GM12878 (cell line): Measurements from ENCODE around the gene PROB1. TPM values are rescaled to one million over a fixed set of nuclear protein-coding genes. Genes with fewer than 3 reads are reported as not detected.

Source experiments
- ASH2L ChIP-seq: fragments of 300-600, 200-600 bp; sonication (generic); IDR thresholded peaks from 2 replicates; pipeline ENCODE4 v1.6.1; 2017; ENCODE audit warnings: low read depth, mild to moderate bottlenecking, borderline replicate concordance
- ATF7 ChIP-seq: fragments of 450-650 bp; IDR thresholded peaks from 2 replicates; pipeline ENCODE4 v1.6.1; 2016; ENCODE audit warnings: low read depth, mild to moderate bottlenecking
- BRCA1 ChIP-seq: IDR thresholded peaks from 2 replicates; pipeline ENCODE4 v1.6.1; 2011; ENCODE audit warnings: low read depth, low read length, improper control_type of control experiment
- CBX3 ChIP-seq: fragments of 200-600 bp; sonication (generic); IDR thresholded peaks from 2 replicates; pipeline ENCODE4 v1.6.1; 2016; ENCODE audit warnings: low read depth, borderline replicate concordance
- CHD2 ChIP-seq: IDR thresholded peaks from 2 replicates; pipeline ENCODE4 v1.6.1; 2011; ENCODE audit warnings: low read depth, low read length, improper control_type of control experiment, borderline replicate concordance
- CREM ChIP-seq: IDR thresholded peaks from 2 replicates; pipeline ENCODE4 v1.6.1; 2014; ENCODE audit warnings: antibody characterized with exemption, low read depth
- GABPA ChIP-seq: IDR thresholded peaks from 2 replicates; pipeline ENCODE4 v1.6.1; 2014; ENCODE audit warnings: antibody characterized with exemption, low read depth, mild to moderate bottlenecking, inconsistent platforms
- HSF1 ChIP-seq: fragments of 150-350 bp; IDR thresholded peaks from 2 replicates; pipeline ENCODE4 v1.6.1; 2014; ENCODE audit warnings: mild to moderate bottlenecking, low read depth, low read length
- LARP7 ChIP-seq: fragments of 450-650 bp; IDR thresholded peaks from 2 replicates; pipeline ENCODE4 v1.6.1; 2017; ENCODE audit warnings: mild to moderate bottlenecking
- MTA2 ChIP-seq: fragments of 450-650 bp; IDR thresholded peaks from 2 replicates; pipeline ENCODE4 v1.6.1; 2016; ENCODE audit warnings: low read depth, mild to moderate bottlenecking, moderate library complexity
- PAX5 ChIP-seq: IDR thresholded peaks from 2 replicates; pipeline ENCODE4 v1.6.1; 2011; ENCODE audit warnings: low read depth, low read length, borderline replicate concordance
- POLR2AphosphoS5 ChIP-seq: IDR thresholded peaks from 2 replicates; pipeline ENCODE4 v1.6.1; 2011; ENCODE audit warnings: mild to moderate bottlenecking, low read length, inconsistent platforms
- SP1 ChIP-seq: IDR thresholded peaks from one replicate; pipeline ENCODE4 v1.6.1; 2011; ENCODE audit warnings: low read depth, low read length
- SPI1 ChIP-seq: IDR thresholded peaks from 2 replicates; pipeline ENCODE4 v1.6.1; 2011; ENCODE audit warnings: low read depth, mild to moderate bottlenecking, low read length, moderate library complexity, borderline replicate concordance; ENCODE audit not compliant: insufficient read depth
- TCF7 ChIP-seq: IDR thresholded peaks from 2 replicates; pipeline ENCODE4 v1.6.1; 2014; ENCODE audit warnings: antibody characterized with exemption, borderline replicate concordance
- USF2 ChIP-seq: IDR thresholded peaks from 2 replicates; pipeline ENCODE4 v1.6.1; 2011; ENCODE audit warnings: low read depth, low read length, improper control_type of control experiment, borderline replicate concordance
- YY1 ChIP-seq: IDR thresholded peaks from 2 replicates; pipeline ENCODE4 v1.6.1; 2011; ENCODE audit warnings: low read depth, mild to moderate bottlenecking, low read length
- ZSCAN29 ChIP-seq: fragments of 450-650 bp; IDR thresholded peaks from 2 replicates; pipeline ENCODE4 v1.6.1; 2017; ENCODE audit warnings: mild to moderate bottlenecking, moderate library complexity
- polyA plus RNA-seq, 11 experiments: library from polyadenylated mRNA; depleted of rRNA in 4 of 11; unstranded in 6 of 11; stranded (reverse) in 5 of 11; fragments of >200 nt; fragmentation: Nextera tagmentation in 4 of 11; fragmentation: Illumina TruSeq in 1 of 11; extraction: Ambion mirVana in 4 of 11; extraction: Trizol in 1 of 11; gene quantifications; 1 replicate in 1 of 11; 2 replicates in 10 of 11; pipeline versions ENCODE4 v1.2.1 to v1.2.3, GENCODE V29; 2011 to 2016; ENCODE audit warnings: inconsistent platforms in 2 of 11, missing spikeins in 2 of 11, low read depth in 1 of 11
- total RNA-seq, 4 experiments: library from RNA; depleted of rRNA in 3 of 4; stranded (reverse); fragments of >200 nt in 3 of 4; fragmentation: Illumina TruSeq in 1 of 4; extraction: Trizol in 1 of 4; gene quantifications; 2 replicates each; pipeline versions ENCODE4 v1.2.1 to v1.2.3, GENCODE V29; 2013 to 2021
- TF ChIP-seq, protein P1 (sequence below): fragments of 450-650 bp; IDR thresholded peaks from 2 replicates; pipeline ENCODE4 v1.6.1; 2017; ENCODE audit warnings: mild to moderate bottlenecking, moderate library complexity
- TF ChIP-seq, protein P2 (sequence below): fragments of 450-650 bp; formaldehyde crosslinking; IDR thresholded peaks from 2 replicates; pipeline ENCODE4 v1.4.0; 2022; ENCODE audit warnings: mild to moderate bottlenecking, moderate library complexity

The PROB1 gene
- total and polyA plus RNA-seq, 10 of the 15 experiments (the other 5 are each of a cell fraction or from before 2014, with no cell fraction given) = 0.14 to 8.1 (median 2.9) TPM

- TF ChIP-seq, protein P1, sequence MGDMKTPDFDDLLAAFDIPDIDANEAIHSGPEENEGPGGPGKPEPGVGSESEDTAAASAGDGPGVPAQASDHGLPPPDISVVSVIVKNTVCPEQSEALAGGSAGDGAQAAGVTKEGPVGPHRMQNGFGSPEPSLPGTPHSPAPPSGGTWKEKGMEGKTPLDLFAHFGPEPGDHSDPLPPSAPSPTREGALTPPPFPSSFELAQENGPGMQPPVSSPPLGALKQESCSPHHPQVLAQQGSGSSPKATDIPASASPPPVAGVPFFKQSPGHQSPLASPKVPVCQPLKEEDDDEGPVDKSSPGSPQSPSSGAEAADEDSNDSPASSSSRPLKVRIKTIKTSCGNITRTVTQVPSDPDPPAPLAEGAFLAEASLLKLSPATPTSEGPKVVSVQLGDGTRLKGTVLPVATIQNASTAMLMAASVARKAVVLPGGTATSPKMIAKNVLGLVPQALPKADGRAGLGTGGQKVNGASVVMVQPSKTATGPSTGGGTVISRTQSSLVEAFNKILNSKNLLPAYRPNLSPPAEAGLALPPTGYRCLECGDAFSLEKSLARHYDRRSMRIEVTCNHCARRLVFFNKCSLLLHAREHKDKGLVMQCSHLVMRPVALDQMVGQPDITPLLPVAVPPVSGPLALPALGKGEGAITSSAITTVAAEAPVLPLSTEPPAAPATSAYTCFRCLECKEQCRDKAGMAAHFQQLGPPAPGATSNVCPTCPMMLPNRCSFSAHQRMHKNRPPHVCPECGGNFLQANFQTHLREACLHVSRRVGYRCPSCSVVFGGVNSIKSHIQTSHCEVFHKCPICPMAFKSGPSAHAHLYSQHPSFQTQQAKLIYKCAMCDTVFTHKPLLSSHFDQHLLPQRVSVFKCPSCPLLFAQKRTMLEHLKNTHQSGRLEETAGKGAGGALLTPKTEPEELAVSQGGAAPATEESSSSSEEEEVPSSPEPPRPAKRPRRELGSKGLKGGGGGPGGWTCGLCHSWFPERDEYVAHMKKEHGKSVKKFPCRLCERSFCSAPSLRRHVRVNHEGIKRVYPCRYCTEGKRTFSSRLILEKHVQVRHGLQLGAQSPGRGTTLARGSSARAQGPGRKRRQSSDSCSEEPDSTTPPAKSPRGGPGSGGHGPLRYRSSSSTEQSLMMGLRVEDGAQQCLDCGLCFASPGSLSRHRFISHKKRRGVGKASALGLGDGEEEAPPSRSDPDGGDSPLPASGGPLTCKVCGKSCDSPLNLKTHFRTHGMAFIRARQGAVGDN = no peak
- TF ChIP-seq ASH2L (no peak), SPI1 (no peak), MTA2 (no peak), GABPA (no peak), BRCA1 (no peak), CBX3 (no peak), USF2 (no peak), TCF7 (no peak), PAX5 (no peak), SP1 (no peak), POLR2AphosphoS5 (no peak), YY1 (no peak), CHD2 (no peak), ATF7 (no peak), CREM (no peak), HSF1 (no peak), LARP7 (no peak), ZSCAN29 (no peak)
- TF ChIP-seq, protein P2, sequence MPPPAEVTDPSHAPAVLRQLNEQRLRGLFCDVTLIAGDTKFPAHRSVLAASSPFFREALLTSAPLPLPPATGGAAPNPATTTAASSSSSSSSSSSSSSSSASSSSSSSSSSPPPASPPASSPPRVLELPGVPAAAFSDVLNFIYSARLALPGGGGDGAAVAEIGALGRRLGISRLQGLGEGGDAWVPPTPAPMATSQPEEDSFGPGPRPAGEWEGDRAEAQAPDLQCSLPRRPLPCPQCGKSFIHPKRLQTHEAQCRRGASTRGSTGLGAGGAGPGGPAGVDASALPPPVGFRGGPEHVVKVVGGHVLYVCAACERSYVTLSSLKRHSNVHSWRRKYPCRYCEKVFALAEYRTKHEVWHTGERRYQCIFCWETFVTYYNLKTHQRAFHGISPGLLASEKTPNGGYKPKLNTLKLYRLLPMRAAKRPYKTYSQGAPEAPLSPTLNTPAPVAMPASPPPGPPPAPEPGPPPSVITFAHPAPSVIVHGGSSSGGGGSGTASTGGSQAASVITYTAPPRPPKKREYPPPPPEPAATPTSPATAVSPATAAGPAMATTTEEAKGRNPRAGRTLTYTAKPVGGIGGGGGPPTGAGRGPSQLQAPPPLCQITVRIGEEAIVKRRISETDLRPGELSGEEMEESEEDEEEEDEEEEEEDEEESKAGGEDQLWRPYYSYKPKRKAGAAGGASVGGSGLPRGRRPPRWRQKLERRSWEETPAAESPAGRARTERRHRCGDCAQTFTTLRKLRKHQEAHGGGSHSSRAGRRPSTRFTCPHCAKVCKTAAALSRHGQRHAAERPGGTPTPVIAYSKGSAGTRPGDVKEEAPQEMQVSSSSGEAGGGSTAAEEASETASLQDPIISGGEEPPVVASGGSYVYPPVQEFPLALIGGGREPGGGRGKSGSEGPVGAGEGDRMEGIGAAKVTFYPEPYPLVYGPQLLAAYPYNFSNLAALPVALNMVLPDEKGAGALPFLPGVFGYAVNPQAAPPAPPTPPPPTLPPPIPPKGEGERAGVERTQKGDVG (CRISPR knock-in tag) = no peak
Observed at GRCh38 chr5:139395844-139396640, 1.1 kb upstream of the PROB1 start (continued).
